ENCODE results near the gene KEL. TPM values are rescaled to one million over a fixed set of nuclear protein-coding genes. Genes with fewer than 3 reads are reported as not detected.

Gene KEL
- total and polyA plus RNA-seq, 12 donors: 0.04 to 1.3 (median 0.37) TPM; not detected in 3

DNA sequence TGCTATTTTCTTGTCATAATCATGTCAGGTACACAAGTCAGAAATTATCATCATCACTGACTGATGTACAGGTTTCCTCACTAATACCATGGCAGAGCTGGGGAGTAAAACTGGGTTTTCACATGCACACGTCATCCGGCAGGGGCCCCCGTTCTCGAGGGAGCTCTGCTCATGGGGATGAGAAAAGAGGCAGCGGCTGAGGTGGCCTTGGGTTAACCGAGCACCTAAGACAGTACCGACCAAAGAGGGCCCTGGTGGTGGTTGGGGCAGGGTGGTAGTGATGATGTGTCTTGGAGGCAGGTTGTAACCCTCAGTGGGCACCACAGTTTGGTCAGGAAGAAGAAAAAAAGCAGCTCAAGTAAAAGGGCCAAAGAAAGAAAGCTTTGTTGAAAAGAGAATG, 64.5 kb downstream of the KEL start:
- Histone ChIP-seq H3K4me3 (no peak overlapping the region), H3K27ac (no peak overlapping the region), H3K4me1 (no peaks in the 10 kb centered on the region), H3K27me3 (peaks cover 0 to 53% (median 5%) of the 10 kb centered on the region in 7 donors), H3K9me3 (no peaks in the 10 kb centered on the region), H3K36me3 (no peaks in the 10 kb centered on the region)
- intact Hi-C loops (cut with DNase I): loop anchor here in 1 of 10 donors (10.0 kb wide), 1 partner anchor 63 kb away; no protein-coding TSS in a partner anchor
- no peak for DNase-seq
- 82 to 84% methylated on average over 7 of the region's 7 CpGs for WGBS, 2 donors
- ATAC-seq: no peak
- TF ChIP-seq, protein P1, sequence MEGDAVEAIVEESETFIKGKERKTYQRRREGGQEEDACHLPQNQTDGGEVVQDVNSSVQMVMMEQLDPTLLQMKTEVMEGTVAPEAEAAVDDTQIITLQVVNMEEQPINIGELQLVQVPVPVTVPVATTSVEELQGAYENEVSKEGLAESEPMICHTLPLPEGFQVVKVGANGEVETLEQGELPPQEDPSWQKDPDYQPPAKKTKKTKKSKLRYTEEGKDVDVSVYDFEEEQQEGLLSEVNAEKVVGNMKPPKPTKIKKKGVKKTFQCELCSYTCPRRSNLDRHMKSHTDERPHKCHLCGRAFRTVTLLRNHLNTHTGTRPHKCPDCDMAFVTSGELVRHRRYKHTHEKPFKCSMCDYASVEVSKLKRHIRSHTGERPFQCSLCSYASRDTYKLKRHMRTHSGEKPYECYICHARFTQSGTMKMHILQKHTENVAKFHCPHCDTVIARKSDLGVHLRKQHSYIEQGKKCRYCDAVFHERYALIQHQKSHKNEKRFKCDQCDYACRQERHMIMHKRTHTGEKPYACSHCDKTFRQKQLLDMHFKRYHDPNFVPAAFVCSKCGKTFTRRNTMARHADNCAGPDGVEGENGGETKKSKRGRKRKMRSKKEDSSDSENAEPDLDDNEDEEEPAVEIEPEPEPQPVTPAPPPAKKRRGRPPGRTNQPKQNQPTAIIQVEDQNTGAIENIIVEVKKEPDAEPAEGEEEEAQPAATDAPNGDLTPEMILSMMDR (IDR thresholded peaks at IDR 0.05): no peak

DNA sequence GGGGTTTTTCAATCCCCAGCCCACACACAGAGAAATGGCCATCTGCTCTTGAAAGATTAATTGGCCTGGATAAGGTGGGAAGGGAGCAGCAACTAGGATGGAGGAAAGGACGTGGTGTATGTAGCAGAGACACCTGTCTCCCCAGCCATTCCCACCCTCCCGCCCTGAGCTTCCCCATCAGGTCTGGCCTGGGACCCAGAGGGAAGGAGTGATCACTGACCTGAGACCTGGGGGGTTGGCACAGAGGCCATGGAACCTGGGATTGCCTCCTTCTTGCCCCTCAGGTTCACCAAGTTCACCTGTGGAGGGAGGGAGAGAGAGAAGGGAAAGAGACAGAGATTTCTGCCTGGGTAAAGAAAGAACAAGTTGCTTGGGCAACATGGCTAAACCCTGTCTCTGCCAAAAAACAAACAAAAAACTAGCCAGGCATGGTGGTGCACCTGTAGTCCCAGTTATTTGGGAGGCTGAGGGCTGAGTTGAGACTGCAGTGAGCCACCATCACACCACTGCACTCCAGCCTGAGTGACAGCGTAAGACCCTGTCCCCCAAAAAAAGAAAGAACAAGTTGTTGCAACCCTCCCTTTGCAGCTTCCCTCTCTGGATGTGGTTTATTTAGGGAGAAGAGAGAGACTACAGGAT, 65.3 kb downstream of the KEL start:
- peaks cover 0 to 56% (median 11%) of the 10 kb centered on the region in 7 donors for H3K27me3 ChIP-seq
- DNase-seq (no peak), ATAC-seq (no peak)
- no peaks in the 10 kb centered on the region for H3K36me3 ChIP-seq
- no peak overlapping the region for H3K4me3 ChIP-seq
- no peaks in the 10 kb centered on the region for H3K9me3 ChIP-seq
- TF ChIP-seq, protein P1 (IDR thresholded peaks at IDR 0.05): no peak
- WGBS, 2 donors: 78 to 81% methylated on average over 3 of the region's 3 CpGs
- H3K27ac ChIP-seq: no peak overlapping the region
- intact Hi-C loops (cut with DNase I): loop anchor here in 1 of 10 donors (10.0 kb wide), 1 partner anchor 62 kb away; no protein-coding TSS in a partner anchor
- H3K4me1 ChIP-seq: no peaks in the 10 kb centered on the region

DNA sequence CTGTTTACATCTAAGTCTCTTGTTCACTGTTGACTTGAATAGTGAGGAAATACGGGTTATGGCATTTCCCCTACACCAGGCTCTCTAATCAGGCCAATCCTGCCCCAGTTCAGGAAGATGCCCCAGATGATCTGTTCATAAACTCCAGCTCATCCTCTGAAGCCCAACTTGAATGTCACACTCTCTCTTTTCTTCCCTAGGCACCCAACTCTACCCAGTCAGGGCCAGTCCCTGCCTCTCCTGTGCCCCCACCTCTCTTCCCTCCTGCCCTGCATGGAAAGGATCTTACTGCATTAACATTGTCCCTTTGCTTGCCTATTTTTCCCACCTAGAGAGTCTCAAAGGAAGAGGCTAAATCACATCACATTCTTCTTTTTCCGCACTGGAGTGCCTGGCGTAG, 66.0 kb downstream of the KEL start:
- 85 to 90% methylated on average over 3 of the region's 3 CpGs for WGBS, 2 donors
- ATAC-seq: no peak
- H3K4me1 ChIP-seq: no peaks in the 10 kb centered on the region
- intact Hi-C loops (cut with DNase I): loop anchor here in 1 of 10 donors (10.0 kb wide), 1 partner anchor 61 kb away; no protein-coding TSS in a partner anchor
- no peaks in the 10 kb centered on the region for H3K9me3 ChIP-seq
- H3K27me3 ChIP-seq: peaks cover 0 to 59% (median 17%) of the 10 kb centered on the region in 7 donors
- H3K27ac ChIP-seq: no peak overlapping the region
- TF ChIP-seq, protein P1 (IDR thresholded peaks at IDR 0.05): no peak
- H3K4me3 ChIP-seq: no peak overlapping the region
- DNase-seq: no peak
- no peaks in the 10 kb centered on the region for H3K36me3 ChIP-seq

DNA sequence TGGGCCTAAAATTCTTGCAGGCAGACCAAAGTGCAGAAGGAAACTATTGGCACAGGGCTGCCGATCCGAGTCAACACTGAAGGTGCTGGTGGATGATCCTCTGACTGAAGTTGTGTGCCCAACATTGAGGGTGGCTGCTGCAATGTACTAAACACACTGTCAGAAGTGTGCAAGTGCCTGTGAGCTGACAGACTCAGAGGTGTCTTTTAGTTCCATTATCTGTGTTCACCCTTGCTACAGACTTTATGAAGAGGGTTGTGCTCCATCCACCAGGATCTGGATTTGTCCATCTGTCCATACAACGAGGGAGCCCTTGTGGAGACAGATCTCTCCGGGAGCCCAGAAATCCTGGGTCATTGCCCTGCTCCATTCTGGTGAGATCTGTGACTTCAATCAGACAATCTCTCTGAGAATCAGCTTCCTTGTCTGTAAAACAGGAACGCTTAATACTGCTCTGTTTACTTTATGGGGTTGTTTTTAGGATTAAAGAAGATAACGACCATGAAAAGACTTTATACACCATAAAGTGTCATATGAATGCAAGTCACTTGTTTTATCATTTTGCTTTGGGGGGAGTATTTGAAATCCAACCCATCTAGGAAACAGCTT, 67.1 kb downstream of the KEL start:
- Histone ChIP-seq H3K9me3 (no peaks in the 10 kb centered on the region), H3K36me3 (no peaks in the 10 kb centered on the region), H3K27ac (no peak overlapping the region), H3K4me1 (no peaks in the 10 kb centered on the region), H3K4me3 (no peak overlapping the region), H3K27me3 (peaks cover 0 to 59% (median 17%) of the 10 kb centered on the region in 7 donors)
- DNase-seq: no peak
- WGBS, 2 donors: 60 to 61% methylated on average over 6 of the region's 6 CpGs
- intact Hi-C loops (cut with DNase I): loop anchor here in 1 of 10 donors (10.0 kb wide), 1 partner anchor 60 kb away; no protein-coding TSS in a partner anchor
- no peak for ATAC-seq
- TF ChIP-seq, protein P1 (IDR thresholded peaks at IDR 0.05): no peak

Data from heart right ventricle (tissue), 16 donors.